Esophagus muscularis mucosa (tissue), 4 donors: ENCODE measurements around the gene KANK4. TPM values are rescaled to one million over a fixed set of nuclear protein-coding genes. Genes with fewer than 3 reads are reported as not detected.

Experiments used
- DNase-seq: peaks from one replicate; pipeline ENCODE4 v3.0.0-alpha.2; 2017; ENCODE audit errors: extremely low spot score
- H3K27ac ChIP-seq, 4 donors: fragments of 200-600 bp; sonication (generic); replicated peaks in 1 of 4; 1 replicate in 3 of 4; 2 replicates in 1 of 4; pipeline ENCODE4 v1.5.1; 2016 to 2019; ENCODE audit warnings: mild to moderate bottlenecking in 1 of 4
- H3K27me3 ChIP-seq, 4 donors: fragments of 200-600 bp; sonication (generic); one replicate each; pipeline versions ENCODE4 v1.5.1 to v1.6.0; 2016 to 2019
- H3K36me3 ChIP-seq, 4 donors: fragments of 200-600 bp; sonication (generic); one replicate each; pipeline ENCODE4 v1.5.1; 2016 to 2019
- H3K4me1 ChIP-seq, 4 donors: fragments of 200-600 bp; sonication (generic); one replicate each; pipeline ENCODE4 v1.5.1; 2016 to 2019
- H3K4me3 ChIP-seq, 4 donors: fragments of 200-600 bp; sonication (generic); 1 replicate in 2 of 4; 2 replicates in 2 of 4; pipeline ENCODE4 v1.5.1; 2016 to 2019; ENCODE audit warnings: mild to moderate bottlenecking in 4 of 4, moderate library complexity in 1 of 4
- H3K9me3 ChIP-seq, 4 donors: fragments of 200-600 bp; sonication (generic); 1 replicate in 3 of 4; 2 replicates in 1 of 4; pipeline ENCODE4 v1.5.1; 2016 to 2019
- EP300 ChIP-seq: sonication (generic); formaldehyde crosslinking; IDR thresholded peaks from one replicate; pipeline ENCODE4 v1.6.1; 2017; ENCODE audit warnings: antibody characterized with exemption
- POLR2A ChIP-seq: fragments of 450-650 bp; IDR thresholded peaks from one replicate; pipeline ENCODE4 v1.6.1; 2017; ENCODE audit warnings: antibody characterized with exemption, moderate library complexity, mild to moderate bottlenecking, low read depth
- POLR2AphosphoS5 ChIP-seq, 2 donors: sonication (generic); formaldehyde crosslinking; IDR thresholded peaks; one replicate each; pipeline ENCODE4 v1.6.1; 2017; ENCODE audit warnings: antibody characterized with exemption in 2 of 2
- WGBS: methylation state at CpG from one replicate; pipeline ENCODE4 v1.1.5; 2018; 5-methylcytosine and 5-hydroxymethylcytosine counted together
- intact Hi-C: fragments of 100-400 bp; cut with DNase I; formaldehyde crosslinking; loops from one replicate; pipeline ENCODE4 v1.15.1; 2023
- total RNA-seq, 4 donors: library from RNA; depleted of rRNA; stranded (reverse); fragments of >200 nt; gene quantifications; one replicate each; pipeline versions ENCODE4 v1.1.0 to v1.2.1, GENCODE V29; 2016
- TF ChIP-seq, protein P1 (sequence below), 3 experiments: fragments of 200-600 bp in 2 of 3; fragments of 450-650 bp in 1 of 3; sonication (generic) in 2 of 3; IDR thresholded peaks; one replicate each; pipeline ENCODE4 v1.5.1; 2017 to 2019; ENCODE audit warnings: antibody characterized with exemption in 3 of 3, mild to moderate bottlenecking in 2 of 3, moderate library complexity in 1 of 3

Gene KANK4
- total RNA-seq, 4 donors from 2014 or later, result 0.42 to 1.4 (median 0.84) TPM

DNA sequence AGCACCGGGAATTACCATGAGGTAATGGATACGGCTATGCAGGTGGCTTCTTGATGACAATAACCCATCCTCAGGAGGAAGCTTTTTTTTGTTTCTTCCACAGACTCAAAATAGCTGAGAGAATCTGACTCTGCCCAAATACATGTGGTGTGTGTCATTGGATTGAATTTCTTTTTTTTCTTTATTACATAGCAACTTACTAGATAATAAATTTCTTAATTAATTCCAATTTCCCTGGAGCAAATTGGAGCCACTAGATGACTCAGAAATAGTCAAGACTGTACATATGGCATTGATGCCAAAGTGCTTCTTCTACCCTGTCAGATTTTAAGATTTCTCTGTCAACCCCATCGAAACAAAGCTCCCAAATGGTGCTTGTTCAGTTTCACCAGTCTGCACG, 81.9 kb downstream of the KANK4 start:
- H3K27me3 ChIP-seq, result no peaks in the 10 kb centered on the region
- H3K4me1 ChIP-seq, result peaks cover 0 to 13% (median 7%) of the 10 kb centered on the region in 4 donors
- TF ChIP-seq, protein P1, sequence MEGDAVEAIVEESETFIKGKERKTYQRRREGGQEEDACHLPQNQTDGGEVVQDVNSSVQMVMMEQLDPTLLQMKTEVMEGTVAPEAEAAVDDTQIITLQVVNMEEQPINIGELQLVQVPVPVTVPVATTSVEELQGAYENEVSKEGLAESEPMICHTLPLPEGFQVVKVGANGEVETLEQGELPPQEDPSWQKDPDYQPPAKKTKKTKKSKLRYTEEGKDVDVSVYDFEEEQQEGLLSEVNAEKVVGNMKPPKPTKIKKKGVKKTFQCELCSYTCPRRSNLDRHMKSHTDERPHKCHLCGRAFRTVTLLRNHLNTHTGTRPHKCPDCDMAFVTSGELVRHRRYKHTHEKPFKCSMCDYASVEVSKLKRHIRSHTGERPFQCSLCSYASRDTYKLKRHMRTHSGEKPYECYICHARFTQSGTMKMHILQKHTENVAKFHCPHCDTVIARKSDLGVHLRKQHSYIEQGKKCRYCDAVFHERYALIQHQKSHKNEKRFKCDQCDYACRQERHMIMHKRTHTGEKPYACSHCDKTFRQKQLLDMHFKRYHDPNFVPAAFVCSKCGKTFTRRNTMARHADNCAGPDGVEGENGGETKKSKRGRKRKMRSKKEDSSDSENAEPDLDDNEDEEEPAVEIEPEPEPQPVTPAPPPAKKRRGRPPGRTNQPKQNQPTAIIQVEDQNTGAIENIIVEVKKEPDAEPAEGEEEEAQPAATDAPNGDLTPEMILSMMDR (IDR thresholded peaks at IDR 0.05), result no peak
- TF ChIP-seq POLR2AphosphoS5 (IDR thresholded peaks at IDR 0.05) (no peak), EP300 (no peak), POLR2A (no peak)

DNA sequence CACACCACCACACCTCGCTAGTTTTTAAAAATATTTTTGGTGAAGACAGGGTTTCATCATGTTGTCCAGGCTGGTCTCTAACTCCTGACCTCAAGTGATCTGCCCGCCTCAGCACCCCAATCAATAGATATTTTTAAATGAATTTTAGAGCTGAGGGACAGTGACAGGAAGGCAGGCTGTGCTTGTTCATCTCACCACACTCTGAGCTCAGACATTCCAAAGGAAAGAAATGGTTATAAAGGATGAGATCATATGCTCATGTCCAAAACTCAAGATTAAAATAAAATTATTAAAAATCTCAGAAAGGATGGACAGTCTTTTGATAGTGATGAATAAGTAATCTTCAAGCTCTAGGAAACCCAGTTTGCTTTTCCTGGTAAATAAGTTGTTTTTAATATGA, 83.7 kb downstream of the KANK4 start:
- TF ChIP-seq EP300 (no peak), POLR2A (no peak), POLR2AphosphoS5 (IDR thresholded peaks at IDR 0.05) (no peak)
- TF ChIP-seq, protein P1 (IDR thresholded peaks at IDR 0.05), result no peak
- Histone ChIP-seq H3K36me3 (no peaks in the 10 kb centered on the region), H3K9me3 (no peaks in the 10 kb centered on the region), H3K27me3 (no peaks in the 10 kb centered on the region), H3K27ac (no peak overlapping the region), H3K4me1 (peaks cover 0 to 2% (median 0%) of the 10 kb centered on the region in 4 donors), H3K4me3 (no peak overlapping the region)
- no peak for DNase-seq
- intact Hi-C loops, result no loop called here
- WGBS, result 87% methylated on average over 2 of the region's 2 CpGs

More for the DNA sequence above, 81.9 kb downstream of the KANK4 start:
- intact Hi-C loops, result no loop called here
- DNase-seq, result no peak
- no peaks in the 10 kb centered on the region for H3K9me3 ChIP-seq
- 89% methylated on average over 4 of the region's 4 CpGs for WGBS
- no peak overlapping the region for H3K4me3 ChIP-seq
- H3K27ac ChIP-seq, result no peak overlapping the region
- H3K36me3 ChIP-seq, result no peaks in the 10 kb centered on the region

DNA sequence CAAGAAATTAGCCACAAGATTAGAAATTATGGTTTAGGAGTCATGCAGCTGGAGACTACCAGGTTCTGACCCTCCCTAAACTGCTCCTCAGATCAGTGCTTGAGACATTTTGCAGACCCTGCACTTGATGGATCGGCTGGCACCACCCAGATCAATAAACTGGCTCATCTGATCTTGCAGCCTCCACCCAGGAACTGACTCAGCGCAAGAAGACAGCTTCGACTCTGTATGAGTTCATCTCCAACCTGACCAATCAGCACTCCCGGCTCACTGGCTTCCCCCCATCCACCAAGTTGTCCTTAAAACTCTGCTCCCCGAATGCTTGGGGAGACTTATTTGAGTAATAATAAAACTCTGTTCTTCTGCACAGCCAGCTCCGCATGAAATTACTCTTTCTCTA, 84.5 kb downstream of the KANK4 start:
- no peak overlapping the region for H3K4me3 ChIP-seq
- DNase-seq, result no peak
- no peak overlapping the region for H3K27ac ChIP-seq
- H3K27me3 ChIP-seq, result no peaks in the 10 kb centered on the region
- 81% methylated on average over 6 of the region's 6 CpGs for WGBS
- no peaks in the 10 kb centered on the region for H3K4me1 ChIP-seq
- H3K9me3 ChIP-seq, result no peaks in the 10 kb centered on the region
- TF ChIP-seq EP300 (no peak), POLR2AphosphoS5 (IDR thresholded peaks at IDR 0.05) (no peak)
- TF ChIP-seq, protein P1 (IDR thresholded peaks at IDR 0.05), result no peak
- intact Hi-C loops, result no loop called here
- no peaks in the 10 kb centered on the region for H3K36me3 ChIP-seq

DNA sequence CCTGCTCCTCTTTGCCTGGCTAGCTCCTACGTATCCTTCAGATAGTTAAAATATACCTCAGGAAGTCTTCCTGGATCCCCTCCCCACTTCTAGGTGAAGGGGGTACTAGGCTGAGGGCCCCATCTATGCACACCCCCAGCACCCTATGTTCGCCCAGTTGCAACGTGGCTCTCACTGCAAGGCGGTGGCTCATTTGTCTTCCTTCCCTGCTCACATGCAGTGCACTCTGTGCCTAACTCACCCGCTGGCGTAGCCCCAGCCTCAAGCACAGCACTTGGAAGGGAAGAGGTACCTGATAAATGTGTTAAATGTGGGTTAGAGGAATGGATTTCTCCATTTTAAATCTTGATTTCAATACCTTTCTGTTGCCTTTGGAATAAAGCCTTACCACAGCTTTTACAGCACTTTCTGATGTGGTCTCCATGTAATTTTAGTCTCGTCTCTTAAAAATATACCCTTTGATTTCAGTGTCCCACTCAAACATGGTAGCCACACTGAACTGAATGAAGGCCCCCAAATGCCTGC, 85.2 kb downstream of the KANK4 start:
- intact Hi-C loops, result no loop called here
- TF ChIP-seq POLR2A (no peak), POLR2AphosphoS5 (IDR thresholded peaks at IDR 0.05) (no peak), EP300 (no peak)
- TF ChIP-seq, protein P1 (IDR thresholded peaks at IDR 0.05), result no peak
- Histone ChIP-seq H3K27ac (no peak overlapping the region), H3K36me3 (no peaks in the 10 kb centered on the region), H3K4me3 (no peak overlapping the region), H3K9me3 (no peaks in the 10 kb centered on the region), H3K27me3 (no peaks in the 10 kb centered on the region), H3K4me1 (no peaks in the 10 kb centered on the region)
- WGBS, result 93% methylated on average over 7 of the region's 7 CpGs
- DNase-seq, result no peak

DNA sequence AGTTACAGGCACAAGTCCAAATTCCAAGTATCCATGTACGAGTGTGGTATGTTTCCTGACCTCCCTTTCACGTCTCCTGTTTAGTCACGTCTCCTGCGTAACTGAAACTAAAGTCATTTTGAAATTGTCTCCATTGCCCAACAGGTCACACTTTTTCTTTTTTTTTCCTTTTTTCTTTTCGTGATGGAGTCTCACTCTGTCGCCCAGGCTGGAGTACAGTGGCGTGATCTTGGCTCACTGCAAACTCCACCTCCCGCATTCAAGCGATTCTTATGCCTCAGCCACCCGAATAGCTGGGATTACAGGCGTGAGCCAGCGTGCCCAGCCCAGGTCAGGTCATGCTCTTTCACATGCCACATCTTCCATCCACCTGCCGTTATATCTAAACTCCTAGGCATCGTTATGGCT, 86.4 kb downstream of the KANK4 start:
- Histone ChIP-seq H3K27me3 (peaks cover 0 to 7% (median 0%) of the 10 kb centered on the region in 4 donors), H3K9me3 (no peaks in the 10 kb centered on the region), H3K4me1 (peaks cover 0 to 9% (median 0%) of the 10 kb centered on the region in 4 donors), H3K36me3 (no peaks in the 10 kb centered on the region), H3K27ac (no peak overlapping the region), H3K4me3 (no peak overlapping the region)
- TF ChIP-seq POLR2A (no peak), EP300 (no peak), POLR2AphosphoS5 (IDR thresholded peaks at IDR 0.05) (no peak)
- TF ChIP-seq, protein P1 (IDR thresholded peaks at IDR 0.05), result no peak
- 80% methylated on average over 14 of the region's 14 CpGs for WGBS
- intact Hi-C loops, result no loop called here
- no peak for DNase-seq
